Upper lobe of left lung (tissue), 4 donors: ENCODE measurements around the gene TMUB1.
A peak's percentile ranks its signal among the peaks of the same experiment; 100 is the strongest.

ENCODE experiments used
- CTCF ChIP-seq, 6 experiments: fragments of 450-650 bp in 4 of 6; fragments of 200-600 bp in 2 of 6; sonication (generic) in 2 of 6; IDR thresholded peaks; one replicate each; pipeline ENCODE4 v1.5.1; 2016 to 2019; ENCODE audit warnings: antibody characterized with exemption in 6 of 6
- EP300 ChIP-seq, 4 donors: sonication (generic); formaldehyde crosslinking; IDR thresholded peaks; one replicate each; pipeline ENCODE4 v1.5.1; 2017; ENCODE audit warnings: antibody characterized with exemption in 4 of 4, control low read depth in 2 of 4
- POLR2A ChIP-seq, 4 donors: fragments of 450-650 bp; IDR thresholded peaks; one replicate each; pipeline ENCODE4 v1.5.1; 2016 to 2017; ENCODE audit warnings: antibody characterized with exemption in 4 of 4, mild to moderate bottlenecking in 2 of 4
- POLR2AphosphoS5 ChIP-seq, 2 donors: sonication (generic); formaldehyde crosslinking; IDR thresholded peaks; one replicate each; pipeline ENCODE4 v1.5.1; 2017; ENCODE audit warnings: antibody characterized with exemption in 2 of 2

- TF ChIP-seq CTCF (IDR thresholded peaks at IDR 0.05) (no peak), EP300 (IDR thresholded peaks at IDR 0.05) (no peak), POLR2AphosphoS5 (IDR thresholded peaks at IDR 0.05) (no peak), POLR2A (IDR thresholded peaks at IDR 0.05) (peak in 1 of 4 donors; percentile 20)
Measured at GRCh38 chr7:151062111-151062398, 21.2 kb downstream of the TMUB1 start.
